ENCODE results near the gene RUVBL2.

The RUVBL2 gene

GRCh38 chr19:48993175-48994034, at the start of gene RUVBL2, which contains the start of gene GYS1:
Gene RUVBL2 (plus strand): TSS chr19:48993887. CDS start chr19:48993912, 25 bp downstream.
Gene GYS1 (minus strand): TSS chr19:48993309. CDS start chr19:48993112, 197 bp downstream.
- peak within 1 kb of the TSS; percentile 88 for H3K4me3 Mint-ChIP-seq
- peaks cover 60% of the 10 kb centered on the region for H3K4me1 Mint-ChIP-seq
- no peaks in the 10 kb centered on the region for H3K9me3 Mint-ChIP-seq
- ATAC-seq: peak; percentile 98
- H3K27ac Mint-ChIP-seq: peak within 1 kb of the TSS; percentile 93
- H3K36me3 Mint-ChIP-seq: peaks cover 39% of the 10 kb centered on the region
- H3K27me3 Mint-ChIP-seq: no peaks in the 10 kb centered on the region

- H3K36me3 Mint-ChIP-seq: no peaks in the 10 kb centered on the region
- H3K27me3 Mint-ChIP-seq: no peaks in the 10 kb centered on the region
- H3K4me3 Mint-ChIP-seq: no peak overlapping the region
- peaks cover 3% of the 10 kb centered on the region for H3K9me3 Mint-ChIP-seq
- no peaks in the 10 kb centered on the region for H3K4me1 Mint-ChIP-seq
- no peak for ATAC-seq
- H3K27ac Mint-ChIP-seq: no peak overlapping the region
Observed at GRCh38 chr19:48945415-48945814, 48.3 kb upstream of the RUVBL2 start.

GRCh38 chr19:48945817-48946216, 47.9 kb upstream of the RUVBL2 start:
- H3K36me3 Mint-ChIP-seq: no peaks in the 10 kb centered on the region
- no peaks in the 10 kb centered on the region for H3K27me3 Mint-ChIP-seq
- H3K4me1 Mint-ChIP-seq: no peaks in the 10 kb centered on the region
- H3K4me3 Mint-ChIP-seq: no peak overlapping the region
- H3K27ac Mint-ChIP-seq: no peak overlapping the region
- no peak for ATAC-seq
- H3K9me3 Mint-ChIP-seq: peaks cover 3% of the 10 kb centered on the region

- ATAC-seq: no peak
- no peaks in the 10 kb centered on the region for H3K36me3 Mint-ChIP-seq
- no peak overlapping the region for H3K4me3 Mint-ChIP-seq
- H3K27me3 Mint-ChIP-seq: no peaks in the 10 kb centered on the region
- H3K27ac Mint-ChIP-seq: no peak overlapping the region
- peaks cover 3% of the 10 kb centered on the region for H3K9me3 Mint-ChIP-seq
- H3K4me1 Mint-ChIP-seq: no peaks in the 10 kb centered on the region
Observed at GRCh38 chr19:48946463-48947257, 47.0 kb upstream of the RUVBL2 start.

GRCh38 chr19:48947258-48947542, 46.5 kb upstream of the RUVBL2 start:
- no peaks in the 10 kb centered on the region for H3K36me3 Mint-ChIP-seq
- no peaks in the 10 kb centered on the region for H3K4me1 Mint-ChIP-seq
- no peak for ATAC-seq
- no peak overlapping the region for H3K4me3 Mint-ChIP-seq
- peaks cover 3% of the 10 kb centered on the region for H3K9me3 Mint-ChIP-seq
- H3K27ac Mint-ChIP-seq: no peak overlapping the region
- no peaks in the 10 kb centered on the region for H3K27me3 Mint-ChIP-seq

- Mint-ChIP-seq H3K27ac (no peak overlapping the region), H3K36me3 (no peaks in the 10 kb centered on the region), H3K4me3 (no peak overlapping the region)
Observed at GRCh38 chr19:48950159-48950558, 43.5 kb upstream of the RUVBL2 start.

GRCh38 chr19:48950830-48951519, 42.7 kb upstream of the RUVBL2 start:
- H3K27ac Mint-ChIP-seq: no peak overlapping the region
- peaks cover 3% of the 10 kb centered on the region for H3K9me3 Mint-ChIP-seq
- H3K4me1 Mint-ChIP-seq: peaks cover 9% of the 10 kb centered on the region
- H3K4me3 Mint-ChIP-seq: no peak overlapping the region
- no peaks in the 10 kb centered on the region for H3K27me3 Mint-ChIP-seq
- H3K36me3 Mint-ChIP-seq: peaks cover 3% of the 10 kb centered on the region
- no peak for ATAC-seq

More at GRCh38 chr19:48950159-48950558, 43.5 kb upstream of the RUVBL2 start:
- Mint-ChIP-seq H3K9me3 (peaks cover 3% of the 10 kb centered on the region), H3K27me3 (no peaks in the 10 kb centered on the region), H3K4me1 (peaks cover 1% of the 10 kb centered on the region)
- ATAC-seq: no peak

- Mint-ChIP-seq H3K36me3 (peaks cover 20% of the 10 kb centered on the region), H3K27me3 (no peaks in the 10 kb centered on the region), H3K9me3 (peaks cover 3% of the 10 kb centered on the region), H3K4me3 (no peak overlapping the region), H3K4me1 (peaks cover 22% of the 10 kb centered on the region), H3K27ac (no peak overlapping the region)
- ATAC-seq: no peak
Observed at GRCh38 chr19:48953141-48953540, 40.5 kb upstream of the RUVBL2 start.

GRCh38 chr19:48953990-48954594, 39.6 kb upstream of the RUVBL2 start:
- Mint-ChIP-seq H3K27ac (peak overlapping the region; percentile 77), H3K4me3 (peak overlapping the region; percentile 88), H3K27me3 (no peaks in the 10 kb centered on the region), H3K36me3 (peaks cover 29% of the 10 kb centered on the region), H3K9me3 (no peaks in the 10 kb centered on the region), H3K4me1 (peaks cover 22% of the 10 kb centered on the region)
- ATAC-seq: no peak

- Mint-ChIP-seq H3K36me3 (peaks cover 29% of the 10 kb centered on the region), H3K9me3 (no peaks in the 10 kb centered on the region), H3K4me1 (peaks cover 22% of the 10 kb centered on the region)
Observed at GRCh38 chr19:48954595-48955307, 38.9 kb upstream of the RUVBL2 start, which contains the start of gene BAX. Gene BAX (plus strand): TSS chr19:48954875. CDS start chr19:48954929, 54 bp downstream.

GRCh38 chr19:48955308-48955958, 38.3 kb upstream of the RUVBL2 start:
- Mint-ChIP-seq H3K9me3 (no peaks in the 10 kb centered on the region), H3K4me3 (peak overlapping the region; percentile 88), H3K27me3 (no peaks in the 10 kb centered on the region), H3K4me1 (peaks cover 22% of the 10 kb centered on the region), H3K36me3 (peaks cover 29% of the 10 kb centered on the region), H3K27ac (peak overlapping the region; percentile 77)
- no peak for ATAC-seq

More at GRCh38 chr19:48954595-48955307, 38.9 kb upstream of the RUVBL2 start, which contains the start of gene BAX:
- Mint-ChIP-seq H3K27me3 (no peaks in the 10 kb centered on the region), H3K27ac (peak within 1 kb of the TSS; percentile 77), H3K4me3 (peak within 1 kb of the TSS; percentile 88)
- peak; percentile 95 for ATAC-seq

- Mint-ChIP-seq H3K36me3 (peaks cover 42% of the 10 kb centered on the region), H3K4me1 (peaks cover 44% of the 10 kb centered on the region), H3K9me3 (no peaks in the 10 kb centered on the region), H3K27ac (no peak overlapping the region), H3K4me3 (no peak overlapping the region), H3K27me3 (no peaks in the 10 kb centered on the region)
- ATAC-seq: no peak
Observed at GRCh38 chr19:48958006-48958405, 35.7 kb upstream of the RUVBL2 start.

- peaks cover 60% of the 10 kb centered on the region for H3K4me1 Mint-ChIP-seq
- no peaks in the 10 kb centered on the region for H3K9me3 Mint-ChIP-seq
- ATAC-seq: no peak
- no peaks in the 10 kb centered on the region for H3K27me3 Mint-ChIP-seq
- no peak overlapping the region for H3K27ac Mint-ChIP-seq
- H3K4me3 Mint-ChIP-seq: no peak overlapping the region
- H3K36me3 Mint-ChIP-seq: peaks cover 42% of the 10 kb centered on the region
Observed at GRCh38 chr19:48959341-48960239, 34.1 kb upstream of the RUVBL2 start.
